MM.1S (cell line): Measurements from ENCODE around the gene DZIP1L.

Source experiments
- DNase-seq: peaks from one replicate; pipeline ENCODE4 v3.0.0-alpha.2; 2015
- H2AFZ ChIP-seq: fragments of 300-600 bp; sonication (generic); 2 replicates; pipeline ENCODE4 v1.6.0; 2016; ENCODE audit warnings: antibody characterized with exemption, low read length
- H3F3A ChIP-seq: fragments of 300-600 bp; sonication (generic); 2 replicates; pipeline ENCODE4 v1.6.1; 2016; ENCODE audit warnings: mild to moderate bottlenecking, antibody characterized with exemption, low read length, moderate library complexity, mixed read lengths; ENCODE audit not compliant: insufficient read depth
- H3K27ac ChIP-seq: fragments of 300-600 bp; sonication (generic); 2 replicates; pipeline ENCODE4 v1.5.1; 2016; ENCODE audit warnings: mild to moderate bottlenecking, low read length
- H3K27me3 ChIP-seq: fragments of 300-600 bp; sonication (generic); replicated peaks from 2 replicates; pipeline ENCODE4 v1.6.0; 2016; ENCODE audit warnings: low read length; ENCODE audit not compliant: insufficient read depth
- H3K36me3 ChIP-seq: fragments of 300-600 bp; sonication (generic); replicated peaks from 2 replicates; pipeline ENCODE4 v1.6.1; 2016; ENCODE audit warnings: mild to moderate bottlenecking, low read length, mixed read lengths; ENCODE audit not compliant: insufficient read depth
- H3K4me1 ChIP-seq: fragments of 300-600 bp; sonication (generic); 2 replicates; pipeline ENCODE4 v1.6.1; 2016; ENCODE audit warnings: low read length, mixed read lengths
- H3K4me2 ChIP-seq: fragments of 300-600 bp; sonication (generic); 2 replicates; pipeline ENCODE4 v1.6.0; 2016; ENCODE audit warnings: low read depth, low read length
- H3K4me3 ChIP-seq: fragments of 300-600 bp; sonication (generic); 2 replicates; pipeline ENCODE4 v1.5.1; 2016; ENCODE audit warnings: low read length, mixed read lengths
- H3K79me2 ChIP-seq: fragments of 300-600 bp; sonication (generic); 2 replicates; pipeline ENCODE4 v1.6.1; 2016; ENCODE audit warnings: mixed run types, low read length, mixed read lengths
- H3K9ac ChIP-seq: fragments of 300-600 bp; sonication (generic); 2 replicates; pipeline ENCODE4 v1.6.1; 2016; ENCODE audit warnings: low read length, mixed read lengths
- H3K9me2 ChIP-seq: fragments of 300-600 bp; sonication (generic); replicated peaks from 2 replicates; pipeline ENCODE4 v1.6.1; 2016; ENCODE audit warnings: mild to moderate bottlenecking, low read length, mixed read lengths; ENCODE audit not compliant: insufficient read depth
- H3K9me3 ChIP-seq: fragments of 300-600 bp; sonication (generic); replicated peaks from 2 replicates; pipeline ENCODE4 v1.6.1; 2016; ENCODE audit warnings: mild to moderate bottlenecking, low read length, mixed read lengths; ENCODE audit not compliant: insufficient read depth
- H4K20me1 ChIP-seq: fragments of 300-600 bp; sonication (generic); 2 replicates; pipeline ENCODE4 v1.6.1; 2016; ENCODE audit warnings: mild to moderate bottlenecking, low read length, moderate library complexity, mixed read lengths; ENCODE audit not compliant: insufficient read depth
- EZH2 ChIP-seq: fragments of 300-600 bp; sonication (generic); optimal IDR thresholded peaks from 2 replicates; pipeline ENCODE3; 2017; ENCODE audit warnings: low read depth, mild to moderate bottlenecking, antibody characterized with exemption, low read length, mixed read lengths
- EZH2phosphoT487 ChIP-seq: fragments of 300-600 bp; sonication (generic); IDR thresholded peaks from 2 replicates; pipeline ENCODE4 v1.6.1; 2018; ENCODE audit warnings: antibody characterized with exemption, low read length
- TF ChIP-seq, protein P1 (sequence below): fragments of 300-600 bp; sonication (generic); IDR thresholded peaks from 2 replicates; pipeline ENCODE4 v1.5.1; 2016; ENCODE audit warnings: antibody characterized with exemption, low read length, mixed read lengths

The DZIP1L gene

DNA sequence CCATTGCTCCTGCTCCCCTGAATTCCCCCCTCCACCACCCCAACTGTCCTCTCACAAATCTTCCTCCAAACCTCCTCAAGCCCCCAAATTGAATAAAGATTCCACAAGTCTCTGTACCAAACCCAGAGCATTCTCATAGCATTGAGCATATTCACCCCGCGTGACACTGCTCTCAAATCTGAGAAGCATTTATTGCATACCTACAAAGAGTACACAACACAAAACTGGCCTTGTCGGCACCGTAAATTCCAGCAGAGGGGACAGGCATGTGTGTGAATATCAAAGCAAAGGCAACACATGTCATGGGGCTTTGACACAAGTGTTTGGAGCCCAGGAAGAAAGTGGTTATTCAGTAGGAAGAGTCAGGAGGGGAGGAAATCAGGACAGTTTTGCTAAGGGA, 102.9 kb downstream of the DZIP1L start:
- Histone ChIP-seq H3K9ac (no peak overlapping the region), H3K36me3 (no peaks in the 10 kb centered on the region), H3K27me3 (no peaks in the 10 kb centered on the region), H4K20me1 (no peaks in the 10 kb centered on the region), H3K9me2 (no peaks in the 10 kb centered on the region), H3K4me2 (no peak overlapping the region), H3K4me3 (no peak overlapping the region), H3K9me3 (no peaks in the 10 kb centered on the region), H2AFZ (no peak overlapping the region), H3K4me1 (no peaks in the 10 kb centered on the region), H3K79me2 (no peaks in the 10 kb centered on the region), H3K27ac (no peak overlapping the region), H3F3A (no peaks in the 10 kb centered on the region)
- TF ChIP-seq, protein P1, sequence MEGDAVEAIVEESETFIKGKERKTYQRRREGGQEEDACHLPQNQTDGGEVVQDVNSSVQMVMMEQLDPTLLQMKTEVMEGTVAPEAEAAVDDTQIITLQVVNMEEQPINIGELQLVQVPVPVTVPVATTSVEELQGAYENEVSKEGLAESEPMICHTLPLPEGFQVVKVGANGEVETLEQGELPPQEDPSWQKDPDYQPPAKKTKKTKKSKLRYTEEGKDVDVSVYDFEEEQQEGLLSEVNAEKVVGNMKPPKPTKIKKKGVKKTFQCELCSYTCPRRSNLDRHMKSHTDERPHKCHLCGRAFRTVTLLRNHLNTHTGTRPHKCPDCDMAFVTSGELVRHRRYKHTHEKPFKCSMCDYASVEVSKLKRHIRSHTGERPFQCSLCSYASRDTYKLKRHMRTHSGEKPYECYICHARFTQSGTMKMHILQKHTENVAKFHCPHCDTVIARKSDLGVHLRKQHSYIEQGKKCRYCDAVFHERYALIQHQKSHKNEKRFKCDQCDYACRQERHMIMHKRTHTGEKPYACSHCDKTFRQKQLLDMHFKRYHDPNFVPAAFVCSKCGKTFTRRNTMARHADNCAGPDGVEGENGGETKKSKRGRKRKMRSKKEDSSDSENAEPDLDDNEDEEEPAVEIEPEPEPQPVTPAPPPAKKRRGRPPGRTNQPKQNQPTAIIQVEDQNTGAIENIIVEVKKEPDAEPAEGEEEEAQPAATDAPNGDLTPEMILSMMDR, result no peak
- TF ChIP-seq EZH2phosphoT487 (no peak), EZH2 (no peak)
- no peak for DNase-seq
